Gastrocnemius medialis (tissue), 4 donors: ENCODE measurements around the gene SERBP1. TPM values are rescaled to one million over a fixed set of nuclear protein-coding genes. Genes with fewer than 3 reads are reported as not detected.

Experiments used
- ATAC-seq, 2 donors: fragments of 150-250 bp; one replicate each; pipeline ENCODE4 v1.9.1; 2016
- DNase-seq, 2 donors: peaks; one replicate each; pipeline ENCODE4 v3.0.0-alpha.2; 2019
- H3K27ac ChIP-seq, 4 donors: fragments of 200-600 bp; sonication (generic); 1 replicate in 1 of 4; 2 replicates in 3 of 4; pipeline ENCODE4 v1.5.1; 2016 to 2018; ENCODE audit warnings: mild to moderate bottlenecking in 2 of 4, moderate library complexity in 1 of 4
- H3K27me3 ChIP-seq, 3 donors: fragments of 200-600 bp; sonication (generic) in 2 of 3; 1 replicate in 1 of 3; 2 replicates in 2 of 3; pipeline versions ENCODE4 v1.5.1 to v1.6.0; 2016 to 2019; ENCODE audit warnings: mild to moderate bottlenecking in 1 of 3, moderate library complexity in 1 of 3
- H3K36me3 ChIP-seq, 2 donors: fragments of 200-600 bp; sonication (generic) in 1 of 2; one replicate each; pipeline ENCODE4 v1.5.1; 2017 to 2018
- H3K4me1 ChIP-seq, 2 donors: fragments of 200-600 bp; sonication (generic) in 1 of 2; one replicate each; pipeline ENCODE4 v1.5.1; 2016 to 2017; ENCODE audit warnings: mild to moderate bottlenecking in 2 of 2
- H3K4me3 ChIP-seq, 4 donors: fragments of 200-600 bp; sonication (generic) in 3 of 4; 1 replicate in 1 of 4; 2 replicates in 3 of 4; pipeline ENCODE4 v1.5.1; 2016 to 2019; ENCODE audit warnings: mild to moderate bottlenecking in 2 of 4
- H3K9me3 ChIP-seq, 3 donors: fragments of 200-600 bp; sonication (generic) in 2 of 3; 1 replicate in 1 of 3; 2 replicates in 2 of 3; pipeline ENCODE4 v1.5.1; 2016 to 2019
- CTCF ChIP-seq, 5 experiments: fragments of 450-650 bp in 3 of 5; fragments of 200-600 bp in 2 of 5; sonication (generic) in 2 of 5; IDR thresholded peaks in 4 of 5; conservative IDR thresholded peaks in 1 of 5; 1 replicate in 4 of 5; 2 replicates in 1 of 5; pipeline ENCODE4 v1.5.1; 2016 to 2019; ENCODE audit warnings: antibody characterized with exemption in 5 of 5, mild to moderate bottlenecking in 3 of 5, moderate library complexity in 3 of 5
- POLR2A ChIP-seq, 2 donors: fragments of 450-650 bp; IDR thresholded peaks; one replicate each; pipeline ENCODE4 v1.6.1; 2017; ENCODE audit warnings: antibody characterized with exemption in 2 of 2, mild to moderate bottlenecking in 2 of 2, moderate library complexity in 2 of 2
- in situ Hi-C, 4 donors: fragments of 200-750 bp; cut with MboI; loops; one replicate each; pipeline versions ENCODE4 v1.15.0 to v1.8.0; 2017; ENCODE audit warnings: low sequenced_read_pairs in 4 of 4
- intact Hi-C: fragments of 100-400 bp; cut with DNase I; formaldehyde crosslinking; loops from one replicate; pipeline ENCODE4 v1.15.1; 2023; ENCODE audit warnings: low total_unique reads
- total RNA-seq, 4 donors: library from RNA; depleted of rRNA; stranded (reverse); fragments of >200 nt; gene quantifications; one replicate each; pipeline versions ENCODE4 v1.1.0 to v1.2.3, GENCODE V29; 2016

SERBP1 gene
- total RNA-seq, 4 donors from 2014 or later: 249 to 353 (median 311) TPM

DNA sequence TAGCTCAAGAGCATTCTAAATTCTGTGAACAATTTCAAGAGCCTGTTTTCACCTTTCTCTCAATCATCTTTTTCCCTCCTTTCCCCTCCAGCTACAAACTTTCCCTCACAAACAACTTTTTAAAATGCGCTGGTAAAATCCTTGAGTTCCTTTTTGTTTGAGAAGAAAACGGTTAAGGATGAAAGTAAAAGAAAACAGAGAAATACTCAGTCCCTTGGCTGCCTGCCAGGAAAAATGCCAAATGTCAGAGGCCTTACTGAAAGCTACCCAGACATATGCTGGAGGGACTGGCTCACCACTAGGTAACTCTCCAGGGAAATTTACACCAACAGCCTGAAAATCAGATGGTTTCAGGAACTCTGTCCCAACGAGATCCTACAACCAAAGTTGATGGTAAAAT is 11.0 kb upstream of the SERBP1 start:
- no peaks in the 10 kb centered on the region for H3K36me3 ChIP-seq
- intact Hi-C loops: no loop called here
- DNase-seq: peak in 1 of 2 donors; percentile 10

GRCh38 chr1:67440339-67440738 is 10.1 kb upstream of the SERBP1 start:
- no peak for DNase-seq
- H3K36me3 ChIP-seq: no peaks in the 10 kb centered on the region
- intact Hi-C loops: no loop called here
- H3K4me3 ChIP-seq: no peak overlapping the region
- in situ Hi-C loops: no loop called here
- no peak overlapping the region for H3K27ac ChIP-seq
- TF ChIP-seq POLR2A (IDR thresholded peaks at IDR 0.05) (no peak), CTCF (IDR thresholded peaks at IDR 0.05 in 4 of 5, conservative IDR thresholded peaks at IDR 0.05 in 1 of 5) (no peak)
- no peaks in the 10 kb centered on the region for H3K27me3 ChIP-seq
- H3K4me1 ChIP-seq: peaks cover 21 to 30% of the 10 kb centered on the region in 2 donors
- H3K9me3 ChIP-seq: no peaks in the 10 kb centered on the region
- ATAC-seq: no peak

More for the DNA sequence above, 11.0 kb upstream of the SERBP1 start:
- no peaks in the 10 kb centered on the region for H3K27me3 ChIP-seq
- H3K4me3 ChIP-seq: no peak overlapping the region
- H3K4me1 ChIP-seq: peaks cover 22 to 30% of the 10 kb centered on the region in 2 donors
- in situ Hi-C loops: no loop called here
- no peak for TF ChIP-seq POLR2A (IDR thresholded peaks at IDR 0.05)
- no peak for TF ChIP-seq CTCF (IDR thresholded peaks at IDR 0.05 in 4 of 5, conservative IDR thresholded peaks at IDR 0.05 in 1 of 5)
- H3K27ac ChIP-seq: peak overlapping the region in 1 of 4 donors; percentile 16
- no peak for ATAC-seq
- H3K9me3 ChIP-seq: no peaks in the 10 kb centered on the region

DNA sequence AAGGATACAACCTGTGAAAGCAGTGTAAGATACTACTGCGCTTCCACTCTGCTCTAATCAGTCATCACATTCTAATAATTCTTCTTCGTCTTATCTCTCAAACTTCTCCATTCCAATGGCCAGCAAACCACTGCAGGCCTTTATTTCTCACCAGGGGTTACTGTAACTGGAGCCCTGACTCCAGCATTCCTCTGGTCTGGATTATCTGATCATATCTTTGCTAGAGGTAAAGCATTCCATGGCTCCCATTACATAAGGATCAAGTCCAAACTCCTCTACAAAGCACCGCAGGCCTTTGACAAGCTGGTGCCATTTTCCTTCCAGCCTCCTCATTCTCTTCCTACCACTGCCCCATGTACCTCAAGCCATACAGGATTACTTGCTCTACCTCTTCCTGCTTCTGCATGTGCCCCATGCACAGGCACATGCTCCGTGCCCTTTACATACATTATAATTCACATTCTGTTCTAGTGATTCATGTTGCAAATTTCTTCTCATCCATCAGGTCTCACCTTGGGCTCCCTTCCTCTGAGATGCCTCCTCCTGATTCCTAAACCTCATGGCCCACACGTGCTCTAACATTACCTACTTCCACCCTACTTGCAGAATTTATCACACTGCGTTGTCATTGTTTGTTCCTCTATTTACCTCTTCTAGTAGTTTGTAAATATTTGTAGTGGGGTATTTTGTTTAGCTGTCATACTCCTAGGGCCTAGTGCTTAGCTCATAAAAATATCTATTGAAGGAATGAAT is 9.3 kb upstream of the SERBP1 start:
- Histone ChIP-seq H3K27me3 (no peaks in the 10 kb centered on the region), H3K9me3 (no peaks in the 10 kb centered on the region), H3K4me3 (no peak overlapping the region), H3K4me1 (peaks cover 21 to 30% of the 10 kb centered on the region in 2 donors), H3K36me3 (no peaks in the 10 kb centered on the region), H3K27ac (no peak overlapping the region)
- DNase-seq (no peak), ATAC-seq (no peak)
- in situ Hi-C loops: no loop called here
- intact Hi-C loops: loop anchor here (10.0 kb wide), 2 partner anchors 95 to 515 kb away; partner anchors contain the start of genes DNAI4 and MIER1
- TF ChIP-seq CTCF (IDR thresholded peaks at IDR 0.05 in 4 of 5, conservative IDR thresholded peaks at IDR 0.05 in 1 of 5) (no peak), POLR2A (IDR thresholded peaks at IDR 0.05) (no peak)

DNA sequence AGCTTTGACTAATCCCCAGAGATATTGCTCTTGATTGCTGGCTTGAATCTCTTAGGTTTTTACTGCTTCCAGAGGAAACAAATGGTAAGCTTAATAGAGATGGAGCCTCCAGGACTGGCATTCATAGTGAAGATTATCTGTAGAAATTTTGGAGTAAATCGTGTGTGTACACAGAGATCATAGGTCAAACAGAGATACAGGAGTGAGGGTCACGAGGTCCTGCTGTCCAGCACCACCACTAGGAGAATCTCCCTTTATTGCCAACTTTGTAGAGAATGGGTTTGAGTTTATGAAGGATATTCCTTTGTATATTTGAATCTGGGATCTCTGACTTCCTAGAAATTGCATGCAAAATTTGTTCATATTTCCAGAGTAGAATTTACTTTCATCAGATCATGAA is 7.8 kb upstream of the SERBP1 start:
- TF ChIP-seq CTCF (IDR thresholded peaks at IDR 0.05 in 4 of 5, conservative IDR thresholded peaks at IDR 0.05 in 1 of 5) (no peak), POLR2A (IDR thresholded peaks at IDR 0.05) (no peak)
- intact Hi-C loops (loop anchor here (10.0 kb wide), 2 partner anchors 93 to 513 kb away; partner anchors contain the start of genes DNAI4 and MIER1), in situ Hi-C loops (no loop called here)
- Histone ChIP-seq H3K9me3 (no peaks in the 10 kb centered on the region), H3K27ac (no peak overlapping the region), H3K4me3 (no peak overlapping the region), H3K36me3 (no peaks in the 10 kb centered on the region), H3K4me1 (peaks cover 35 to 44% of the 10 kb centered on the region in 2 donors), H3K27me3 (no peaks in the 10 kb centered on the region)
- DNase-seq: no peak
- ATAC-seq: no peak
